Measurements from ENCODE around the gene MAVS.
"Not testable (repeated sequence)": the region's sequence is repeated elsewhere in the genome, so short reads cannot be mapped to it uniquely, and the experiment has no call there.

MAVS gene

DNA sequence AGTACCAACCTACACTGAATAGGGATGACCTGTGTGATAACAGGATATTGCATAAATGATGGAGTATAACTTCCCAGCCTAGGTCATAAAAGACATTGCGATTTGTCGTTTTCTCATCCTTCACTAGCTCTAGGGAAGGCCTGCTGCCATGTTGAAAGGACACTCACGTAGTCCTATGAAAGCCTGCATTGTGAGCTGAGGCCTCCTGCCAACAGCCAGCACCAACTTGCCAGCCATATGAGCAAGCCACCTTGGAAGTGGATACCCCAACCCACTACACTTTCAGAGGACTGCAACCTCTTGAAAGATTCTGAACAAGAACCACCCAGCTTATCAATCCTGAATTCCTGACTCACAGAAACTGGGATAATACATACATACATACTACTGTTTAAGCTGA lies 39.1 kb downstream of the MAVS start:
- DNase-seq (ENCODE audit: low read depth in 4 of 4, low spot score in 1 of 4): no peak

DNA sequence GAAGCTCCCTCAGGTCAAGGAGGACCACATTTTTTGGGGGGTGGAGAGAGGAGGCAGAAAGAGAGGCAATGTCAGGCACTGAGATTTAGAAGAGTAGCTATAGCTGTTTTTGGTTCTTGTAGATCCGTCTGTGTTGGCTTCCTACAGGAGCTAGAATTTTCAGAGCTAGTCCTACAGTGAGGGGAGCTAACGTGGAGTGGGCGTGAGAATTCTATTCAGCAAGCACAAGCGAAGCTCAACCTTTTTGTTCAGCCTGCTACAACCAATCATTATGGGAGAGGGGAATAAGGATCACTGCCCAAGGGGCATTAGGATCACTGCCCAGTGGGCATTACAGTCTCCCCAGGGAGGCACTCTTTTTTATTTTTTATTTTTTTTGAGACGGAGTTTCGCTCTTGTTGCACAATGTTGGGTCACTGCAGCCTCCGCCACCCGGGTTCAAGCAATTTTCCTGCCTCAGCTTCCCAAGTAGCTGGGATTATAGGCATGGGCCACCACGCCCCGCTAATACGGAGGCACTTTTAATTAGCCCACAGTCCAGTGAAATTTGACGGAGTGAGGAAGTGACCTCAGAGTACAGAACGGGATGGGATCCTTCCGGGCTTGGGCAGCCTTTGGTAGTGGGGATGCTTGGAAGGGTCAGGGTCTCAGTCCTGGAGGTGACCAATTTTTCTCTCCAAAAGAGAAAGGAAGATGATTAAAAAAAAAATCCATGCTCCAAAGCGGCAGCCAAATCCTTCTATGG lies 41.4 kb downstream of the MAVS start:
- no peak for DNase-seq (ENCODE audit: low read depth in 4 of 4, low spot score in 1 of 4)

DNA sequence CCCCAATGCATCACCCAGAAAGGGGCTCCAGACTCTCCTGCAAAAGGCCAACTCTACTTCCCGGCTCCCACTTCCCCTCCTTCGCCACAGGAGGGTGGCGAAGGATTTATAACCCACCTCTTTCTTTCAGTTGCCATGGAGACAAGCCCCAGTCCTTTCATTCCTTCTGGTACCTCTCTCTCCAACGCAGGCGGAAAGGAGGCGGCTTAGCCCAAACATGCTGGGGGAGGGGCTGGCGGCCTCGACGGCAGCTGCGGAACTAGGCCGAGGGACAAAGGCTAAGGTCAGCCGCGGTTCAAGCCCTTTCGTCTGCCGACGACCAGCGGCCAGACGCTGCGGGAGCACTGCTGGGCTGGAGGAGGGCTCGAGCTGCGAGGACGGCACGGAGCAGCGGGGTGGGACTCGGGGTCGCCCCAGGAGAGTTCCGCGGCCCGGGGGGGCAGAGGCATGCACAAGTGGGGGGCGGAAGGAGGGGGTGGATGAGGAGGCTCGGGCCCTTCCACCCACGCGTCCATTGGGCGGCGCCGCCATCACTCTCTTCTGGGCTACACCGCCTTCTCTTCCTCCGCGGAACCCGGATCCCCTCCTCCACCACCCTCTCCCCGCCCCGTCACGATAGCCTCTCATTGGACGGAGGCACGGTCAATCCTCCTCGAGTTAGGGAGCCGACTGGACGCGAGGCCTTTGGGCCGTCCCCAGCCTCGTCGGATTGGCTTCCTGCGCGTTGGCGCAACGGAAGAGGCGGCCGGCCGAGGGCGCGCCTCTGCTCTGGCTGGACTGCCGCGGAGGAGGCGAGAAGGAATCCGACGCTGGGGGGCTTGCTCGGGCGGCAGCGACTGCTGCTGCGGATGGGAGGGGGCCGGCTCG lies 42.2 kb downstream of the MAVS start, which contains the start of gene PANK2:
Gene PANK2 (plus strand): TSS at position 766 of the 867 bp plus-strand sequence.
- peak; percentile 88 to 97 (median 93) for DNase-seq (ENCODE audit: low read depth in 4 of 4, low spot score in 1 of 4)

DNA sequence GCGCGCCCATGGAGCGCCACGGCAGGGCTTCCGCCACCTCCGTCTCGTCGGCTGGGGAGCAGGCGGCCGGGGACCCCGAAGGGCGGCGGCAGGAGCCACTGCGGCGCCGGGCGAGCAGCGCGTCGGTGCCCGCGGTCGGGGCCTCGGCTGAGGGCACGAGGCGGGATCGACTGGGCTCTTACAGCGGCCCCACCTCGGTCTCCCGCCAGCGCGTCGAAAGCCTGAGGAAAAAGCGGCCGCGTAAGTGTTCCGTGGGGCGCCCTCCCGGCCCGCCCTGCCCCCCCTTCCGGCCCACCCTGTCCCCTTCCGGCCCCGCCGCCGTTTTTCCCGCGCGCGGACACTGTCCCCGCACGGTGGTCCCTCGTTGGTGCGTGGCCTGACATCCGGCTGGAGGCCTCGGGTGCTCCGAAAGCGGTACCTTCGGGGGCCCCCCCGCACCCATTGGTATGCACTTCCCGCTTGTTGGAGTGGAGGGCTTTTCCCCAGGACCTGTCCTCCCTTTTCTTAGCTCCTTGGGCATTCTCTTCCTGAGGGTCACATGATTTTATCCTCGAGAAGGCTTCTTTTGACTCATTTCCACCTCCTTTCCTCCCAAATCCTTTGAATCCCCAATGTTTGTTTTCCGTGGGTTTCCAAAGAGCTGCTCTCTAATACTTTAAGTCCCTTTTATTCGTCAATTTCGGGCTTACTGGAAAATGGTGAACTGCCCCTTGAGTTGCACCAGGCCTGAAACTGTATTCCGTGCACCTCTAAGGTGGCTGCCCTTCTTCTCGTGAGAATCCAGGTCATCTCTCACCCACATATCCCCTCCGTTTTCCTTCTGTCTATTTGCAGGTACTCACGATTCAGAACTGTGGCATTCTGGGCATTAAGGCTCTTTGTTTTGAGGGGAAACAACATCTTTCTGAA lies 43.1 kb downstream of the MAVS start:
- peak in 3 of 4 experiments; percentile 16 to 38 (median 21) for DNase-seq (ENCODE audit: low read depth in 4 of 4, low spot score in 1 of 4)

DNA sequence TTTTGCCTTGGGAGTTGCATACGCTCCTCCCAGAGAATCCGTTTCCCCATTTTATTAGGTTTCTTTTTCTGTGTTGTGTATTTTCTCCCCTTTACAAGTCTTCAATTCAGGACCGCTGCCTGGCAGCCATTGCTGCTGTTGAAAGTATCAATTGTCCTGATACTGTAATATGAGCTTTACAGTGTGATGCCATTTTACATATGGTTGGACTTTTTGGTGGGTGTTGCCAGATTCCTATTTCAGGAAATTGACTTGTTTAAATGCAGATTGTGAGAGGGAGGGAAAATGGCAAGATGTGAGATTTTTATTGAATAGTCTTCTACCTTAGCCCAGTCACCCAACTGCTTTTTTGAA lies 43.7 kb downstream of the MAVS start:
- DNase-seq (ENCODE audit: low read depth in 4 of 4, low spot score in 1 of 4): no peak

DNA sequence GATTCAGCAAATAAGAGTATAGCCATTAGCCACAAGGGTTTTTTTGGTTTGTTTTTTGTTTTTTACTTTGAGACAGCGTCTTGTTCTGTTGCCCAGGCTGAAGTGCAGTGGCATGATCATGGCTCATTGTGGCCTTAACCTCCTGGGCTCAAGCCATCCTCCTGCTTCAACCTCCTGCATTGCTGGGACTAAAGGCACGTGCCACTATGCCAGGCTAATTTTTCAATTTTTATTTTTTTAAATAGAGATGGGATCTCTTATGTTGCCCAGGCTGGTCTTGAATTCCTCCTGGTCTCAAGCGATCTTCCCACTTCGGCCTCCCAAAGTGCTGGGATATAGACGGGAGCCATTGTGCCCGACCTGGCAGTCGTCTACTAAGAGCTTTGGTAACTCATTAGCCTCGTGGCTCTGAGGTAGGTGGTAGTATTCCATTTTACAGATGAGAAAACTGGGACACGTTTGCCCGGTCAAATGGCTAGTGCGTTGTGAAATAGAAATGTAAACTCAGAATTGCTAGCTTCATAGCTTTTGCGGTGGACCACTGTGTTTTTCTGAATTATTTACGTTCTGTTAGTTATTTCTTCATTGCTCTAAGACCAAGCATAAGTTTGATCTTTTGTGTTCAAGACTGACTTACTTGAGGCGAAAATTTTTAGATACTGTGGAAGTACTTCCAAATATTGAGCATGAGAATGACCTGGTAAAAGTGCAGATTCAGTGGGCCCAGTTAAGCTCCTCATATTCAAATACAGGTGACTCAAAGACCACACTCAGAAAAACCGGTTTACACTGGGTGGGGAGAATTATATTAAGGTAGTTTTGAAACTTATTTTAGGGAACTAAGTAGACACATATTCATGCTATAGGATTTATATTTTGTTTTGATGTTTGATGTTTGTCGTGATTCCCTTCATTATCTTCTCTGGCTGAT lies 44.6 kb downstream of the MAVS start:
- DNase-seq (ENCODE audit: low read depth in 4 of 4, low spot score in 1 of 4): no peak

DNA sequence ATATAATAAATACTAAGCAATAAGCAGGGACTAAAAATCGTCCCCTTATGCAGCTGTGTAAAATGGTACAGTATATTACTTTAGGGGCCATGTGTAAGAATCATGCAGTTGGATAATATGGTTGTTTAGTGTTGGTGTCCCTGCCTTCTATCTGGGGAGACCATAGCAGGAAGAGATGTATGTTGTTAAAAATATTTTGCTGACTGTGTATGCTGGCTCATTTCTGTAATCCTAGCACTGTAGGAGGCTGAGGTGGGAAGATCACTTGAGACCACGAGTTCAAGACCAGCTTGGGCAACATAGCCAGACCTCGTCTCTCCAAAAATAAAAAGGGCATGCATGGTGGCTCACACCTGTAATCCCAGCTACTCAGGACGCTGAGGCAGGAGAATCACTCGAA lies 48.2 kb downstream of the MAVS start:
- DNase-seq (ENCODE audit: low read depth in 4 of 4, low spot score in 1 of 4): no peak

DNA sequence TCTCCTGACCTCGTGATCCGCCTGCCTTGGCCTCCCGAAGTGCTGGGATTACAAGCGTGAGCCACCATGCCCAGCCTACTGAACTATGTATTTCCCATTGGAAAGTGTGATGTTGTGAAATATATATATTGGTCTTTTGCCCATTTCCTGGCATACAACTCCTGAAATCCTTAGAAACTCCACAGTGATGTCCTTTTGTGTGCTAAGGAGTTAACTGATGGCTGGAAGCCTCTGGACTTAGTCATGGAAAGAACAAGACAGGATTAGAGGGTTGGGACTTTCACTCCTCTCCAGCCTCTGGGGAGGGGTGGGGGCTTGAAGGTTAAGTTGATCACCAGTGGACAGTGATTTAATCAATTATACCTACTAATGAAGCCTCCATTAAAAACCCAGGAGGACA lies 49.7 kb downstream of the MAVS start:
- no peak for DNase-seq (ENCODE audit: low read depth in 4 of 4, low spot score in 1 of 4)

DNA sequence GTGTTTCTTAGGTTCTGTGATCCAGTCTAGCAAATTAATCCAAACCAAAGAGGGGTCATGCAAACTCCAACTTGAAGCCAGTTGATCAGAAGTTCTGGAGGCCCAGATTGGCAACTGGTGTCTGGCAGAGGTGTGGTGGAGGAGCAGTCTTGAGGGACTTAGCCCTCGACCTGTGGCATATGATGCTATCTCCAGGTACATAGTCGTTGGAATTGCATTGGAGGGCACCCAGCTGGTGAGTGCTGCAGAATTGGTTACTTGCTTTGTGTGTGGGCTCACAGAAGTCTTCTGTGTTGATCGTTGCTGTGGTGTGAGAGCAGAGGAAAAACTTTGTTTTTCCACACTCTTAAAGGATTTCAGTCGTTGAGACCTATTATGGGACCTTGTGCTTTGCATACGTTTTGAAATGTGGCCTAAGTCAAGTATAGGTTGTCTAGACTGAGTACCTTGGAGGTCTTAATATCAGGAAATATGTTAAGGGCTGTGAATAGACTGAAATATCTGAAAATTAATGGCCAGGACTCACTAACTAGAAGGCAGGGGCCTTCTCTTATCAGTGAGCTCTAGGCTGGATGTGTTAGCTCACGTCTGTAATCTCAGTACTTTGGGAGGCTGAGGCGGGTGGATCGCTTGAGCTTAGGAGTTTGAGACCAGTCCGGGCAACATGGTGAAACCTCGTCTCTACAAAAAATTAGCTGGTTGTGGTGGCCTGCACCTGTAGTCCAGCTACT lies 50.4 kb downstream of the MAVS start:
- no peak for DNase-seq (ENCODE audit: low read depth in 4 of 4, low spot score in 1 of 4)

DNA sequence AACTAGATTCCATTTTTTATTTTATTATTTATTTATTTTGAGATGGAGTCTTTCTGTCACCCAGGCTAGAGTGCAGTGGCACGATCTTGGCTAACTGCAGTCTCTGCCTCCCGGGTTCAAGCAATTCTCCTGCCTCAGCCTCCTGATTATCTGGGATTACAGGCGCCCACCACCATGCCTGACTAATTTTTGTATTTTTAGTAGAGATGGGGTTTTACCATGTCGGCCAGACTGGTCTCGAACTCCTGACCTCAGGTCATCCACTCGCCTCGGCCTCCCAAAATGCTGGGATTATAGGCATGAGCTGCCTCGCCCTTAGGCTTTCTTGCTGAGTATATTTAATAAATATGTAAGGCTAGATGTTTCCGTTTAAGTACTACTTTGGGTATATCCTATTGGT lies 51.5 kb downstream of the MAVS start:
- not testable (repeated sequence) for DNase-seq (ENCODE audit: low read depth in 4 of 4, low spot score in 1 of 4)

DNA sequence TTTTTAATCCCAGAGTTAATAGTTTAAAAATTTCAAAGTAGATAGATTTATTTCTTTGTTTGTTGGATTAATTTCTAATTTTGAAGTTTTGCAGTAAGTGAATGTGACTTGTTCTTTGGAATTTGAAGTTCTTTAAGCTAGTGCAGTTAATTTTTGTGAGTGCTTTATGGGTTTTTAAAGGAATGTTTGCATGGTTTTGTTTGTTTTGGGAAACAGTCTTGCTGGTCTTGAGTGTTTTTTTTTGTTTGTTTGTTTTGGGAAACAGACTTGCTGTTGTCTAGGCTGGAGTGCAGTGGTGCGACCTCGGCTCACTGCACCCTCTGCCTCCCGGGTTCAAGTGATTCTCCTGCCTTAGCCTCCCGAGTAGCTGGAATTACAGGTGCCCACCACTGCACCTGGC lies 52.0 kb downstream of the MAVS start:
- DNase-seq (ENCODE audit: low read depth in 4 of 4, low spot score in 1 of 4): no peak

DNA sequence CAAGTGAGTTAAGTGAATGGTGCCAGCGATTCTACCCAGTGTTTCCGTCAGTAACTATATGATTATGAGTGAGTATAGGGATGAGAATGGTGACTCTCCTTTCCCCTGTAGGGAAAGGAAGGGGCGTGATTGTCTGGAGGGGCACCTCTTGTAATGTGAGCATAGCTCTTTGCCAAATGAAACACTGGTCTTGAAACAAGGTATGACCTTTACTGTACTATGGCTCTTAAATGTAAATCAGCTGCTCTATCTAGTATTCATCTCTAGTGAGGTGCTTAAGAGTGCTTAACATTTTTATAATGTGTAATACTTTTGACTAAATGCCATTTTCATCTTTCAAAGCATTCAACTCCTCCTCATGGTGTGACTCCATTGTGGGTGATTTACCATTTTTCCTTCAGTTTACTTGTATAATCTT lies 53.6 kb downstream of the MAVS start:
- no peak for DNase-seq (ENCODE audit: low read depth in 4 of 4, low spot score in 1 of 4)

DNA sequence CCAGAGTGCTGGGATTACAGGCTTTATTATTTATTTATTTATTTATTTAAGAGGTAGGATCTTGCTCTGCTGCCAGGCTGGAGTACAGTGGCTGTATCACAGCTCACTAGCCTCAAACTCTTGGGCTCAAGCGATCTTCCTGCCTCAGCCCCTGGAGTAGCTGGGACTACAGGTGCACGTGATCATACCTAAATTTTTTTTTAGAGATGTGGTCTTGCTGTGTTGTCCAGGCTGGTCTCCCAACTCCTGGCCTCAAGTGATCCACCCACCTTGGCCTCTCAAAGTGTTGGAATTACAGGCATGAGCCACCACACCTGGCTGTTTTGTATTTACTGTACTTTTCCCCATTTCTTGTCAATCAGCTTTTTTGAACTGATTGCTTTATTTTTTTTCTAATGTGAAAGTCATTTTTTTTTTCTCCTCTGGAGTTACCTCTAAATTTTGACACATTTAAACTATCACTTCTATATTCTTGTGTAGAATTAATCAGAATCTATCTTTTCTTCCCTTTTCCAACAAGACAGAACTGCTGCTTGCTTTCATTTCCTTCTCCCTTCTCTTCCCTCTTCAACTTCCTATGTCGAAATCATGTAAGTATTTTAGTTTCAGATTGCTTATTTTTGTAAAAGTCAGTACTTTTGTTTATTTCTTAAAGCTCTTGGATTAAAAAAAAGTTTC lies 54.5 kb downstream of the MAVS start:
- DNase-seq (ENCODE audit: low read depth in 4 of 4, low spot score in 1 of 4): no peak

DNA sequence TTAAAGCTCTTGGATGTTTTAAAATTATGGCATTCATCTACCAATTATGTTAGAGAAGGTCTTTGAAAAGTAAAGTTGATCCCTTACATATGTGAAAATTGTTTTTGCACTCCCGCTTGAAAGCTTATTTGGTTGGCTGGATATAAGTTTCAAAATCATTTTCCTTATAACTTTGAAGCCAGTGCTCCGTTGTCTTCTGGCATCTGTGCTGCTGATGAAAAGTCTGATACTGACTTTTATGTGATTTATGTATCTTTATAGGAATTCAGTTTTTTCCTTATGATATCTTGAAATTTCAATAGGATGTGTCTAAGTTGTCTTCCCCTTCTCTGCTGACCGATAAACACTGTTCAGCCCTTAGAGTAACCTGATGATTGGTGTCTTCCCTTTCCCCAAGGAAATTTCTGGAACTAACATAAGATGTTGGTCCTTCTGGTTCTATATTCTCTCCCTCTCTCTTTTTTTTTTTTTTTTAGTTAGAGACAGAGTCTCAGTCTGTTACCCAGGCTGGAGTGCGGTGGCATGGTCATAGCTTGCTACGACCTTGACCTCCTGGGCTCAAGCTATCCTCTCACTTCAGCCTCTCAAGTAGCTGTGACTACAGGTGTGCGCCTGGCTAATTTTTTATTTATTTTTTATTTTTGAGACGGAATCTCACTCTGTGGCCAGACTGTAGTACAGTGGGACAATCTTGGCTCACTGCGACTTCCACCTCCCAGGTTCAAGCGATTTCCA lies 55.2 kb downstream of the MAVS start:
- DNase-seq (ENCODE audit: low read depth in 4 of 4, low spot score in 1 of 4): no peak

DNA sequence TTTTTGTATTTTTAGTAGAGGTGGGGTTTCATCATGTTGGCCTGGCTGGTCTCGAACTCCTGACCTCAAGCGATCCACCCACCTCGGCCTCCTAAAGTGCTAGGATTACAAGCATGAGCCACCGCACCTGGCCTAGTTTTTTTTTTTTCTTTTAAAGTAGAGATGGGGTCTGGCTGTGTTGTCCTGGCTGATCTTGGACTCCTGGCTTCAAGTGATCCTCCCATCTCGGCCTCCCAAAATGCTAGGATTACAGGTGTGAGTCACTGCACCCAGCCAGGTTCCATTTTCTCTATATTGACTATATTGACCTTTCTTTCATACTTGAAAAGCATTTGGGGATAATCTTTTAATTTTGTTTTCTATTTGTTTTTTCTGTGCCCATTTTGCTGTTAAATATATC lies 55.8 kb downstream of the MAVS start:
- DNase-seq (ENCODE audit: low read depth in 4 of 4, low spot score in 1 of 4): no peak

DNA sequence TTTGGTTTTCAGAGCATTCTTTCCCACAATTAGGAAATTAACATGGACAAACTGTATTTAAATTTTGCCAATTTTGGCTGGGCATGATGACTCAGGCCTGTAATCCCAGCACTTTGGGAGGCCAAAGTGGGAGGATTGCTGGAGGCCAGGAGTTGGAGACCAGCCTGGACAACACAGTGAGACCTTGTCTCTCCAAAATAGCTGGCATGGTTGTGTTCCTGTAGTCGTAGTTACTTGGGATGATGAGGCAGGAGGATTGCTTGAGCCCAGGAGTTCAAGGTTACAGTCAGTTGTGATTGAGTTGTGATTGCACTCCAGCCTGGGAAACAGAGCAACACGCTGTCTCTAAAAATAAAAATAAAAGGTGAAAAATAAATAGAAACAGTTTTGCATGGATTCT lies 57.6 kb downstream of the MAVS start:
- DNase-seq (ENCODE audit: low read depth in 4 of 4, low spot score in 1 of 4): no peak

DNA sequence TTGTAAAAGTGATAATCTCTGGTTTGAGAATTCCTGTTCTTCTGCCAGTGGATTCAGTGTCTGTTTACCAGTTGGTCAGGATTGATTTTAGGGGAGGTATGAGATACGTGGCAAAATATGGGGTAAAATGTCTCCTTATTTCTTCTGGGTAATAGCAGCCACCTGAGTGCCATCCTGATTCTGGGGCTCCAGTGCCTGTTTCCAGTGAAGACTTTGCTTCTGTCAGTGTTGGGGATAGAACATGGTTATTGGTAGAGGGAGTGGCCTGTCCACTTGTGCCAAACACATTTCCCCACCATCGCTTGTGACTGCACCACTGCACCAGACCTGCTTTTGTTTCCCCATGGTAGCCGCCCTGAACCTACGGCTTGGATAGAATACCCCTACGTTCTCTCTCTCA lies 58.2 kb downstream of the MAVS start:
- DNase-seq (ENCODE audit: low read depth in 4 of 4, low spot score in 1 of 4): no peak

All from stimulated activated CD4-positive, alpha-beta T cell treated with anti-CD3 and anti-CD28 coated beads, Interleukin-1b, Interleukin-23, amount 100 ng/mL, for 24 hours (primary cell).